KG1 (cell line): ENCODE results near the gene POMT2.

Experiments used
- DNase-seq: peaks from one replicate; lab custom pipeline; 2025; lab: John Stamatoyannopoulos, UW

POMT2 gene

GRCh38 chr14:77267937-77268699 is 52.6 kb downstream of the POMT2 start:
- no peak for DNase-seq

- no peak for DNase-seq
These were observed 54.3 kb downstream of the POMT2 start for GRCh38 chr14:77266336-77266735.

- DNase-seq: no peak
These were observed 54.9 kb downstream of the POMT2 start for GRCh38 chr14:77265561-77266335.

- DNase-seq: no peak
These were observed 55.5 kb downstream of the POMT2 start for GRCh38 chr14:77265187-77265515.

- DNase-seq: no peak
These were observed 56.1 kb downstream of the POMT2 start for GRCh38 chr14:77264466-77265186.

GRCh38 chr14:77260631-77261030 is 60.1 kb downstream of the POMT2 start:
- DNase-seq: no peak

GRCh38 chr14:77260199-77260598 is 60.5 kb downstream of the POMT2 start:
- DNase-seq: no peak

- DNase-seq: no peak
These were observed 61.5 kb downstream of the POMT2 start for GRCh38 chr14:77259025-77259715.

- DNase-seq: no peak
These were observed 62.1 kb downstream of the POMT2 start for GRCh38 chr14:77258566-77258965.

GRCh38 chr14:77257700-77258099 is 63.0 kb downstream of the POMT2 start:
- no peak for DNase-seq

- no peak for DNase-seq
These were observed 64.0 kb downstream of the POMT2 start for GRCh38 chr14:77256694-77257093.

- no peak for DNase-seq
These were observed 67.1 kb downstream of the POMT2 start for GRCh38 chr14:77253333-77254190.

- no peak for DNase-seq
These were observed 68.8 kb downstream of the POMT2 start for GRCh38 chr14:77251870-77252269.

GRCh38 chr14:77250927-77251326 is 69.8 kb downstream of the POMT2 start:
- no peak for DNase-seq

GRCh38 chr14:77249286-77249685 is 71.4 kb downstream of the POMT2 start:
- DNase-seq: no peak

- no peak for DNase-seq
These were observed 72.0 kb downstream of the POMT2 start for GRCh38 chr14:77248666-77249065.

GRCh38 chr14:77246784-77247183 is 73.9 kb downstream of the POMT2 start:
- no peak for DNase-seq

GRCh38 chr14:77245820-77246219 is 74.9 kb downstream of the POMT2 start:
- DNase-seq: no peak

- DNase-seq: no peak
These were observed 76.8 kb downstream of the POMT2 start for GRCh38 chr14:77243853-77244252.

- no peak for DNase-seq
These were observed 77.9 kb downstream of the POMT2 start for GRCh38 chr14:77242752-77243151.

- no peak for DNase-seq
These were observed 78.7 kb downstream of the POMT2 start for GRCh38 chr14:77241955-77242354.
